ENCODE data around the gene NAGS. TPM values are rescaled to one million over a fixed set of nuclear protein-coding genes. Genes with fewer than 3 reads are reported as not detected.

The NAGS gene
- polyA plus RNA-seq, 1 donor (not counting 4 experiments of a cell fraction or from before 2014, with no cell fraction given) = 1.8 TPM

DNA sequence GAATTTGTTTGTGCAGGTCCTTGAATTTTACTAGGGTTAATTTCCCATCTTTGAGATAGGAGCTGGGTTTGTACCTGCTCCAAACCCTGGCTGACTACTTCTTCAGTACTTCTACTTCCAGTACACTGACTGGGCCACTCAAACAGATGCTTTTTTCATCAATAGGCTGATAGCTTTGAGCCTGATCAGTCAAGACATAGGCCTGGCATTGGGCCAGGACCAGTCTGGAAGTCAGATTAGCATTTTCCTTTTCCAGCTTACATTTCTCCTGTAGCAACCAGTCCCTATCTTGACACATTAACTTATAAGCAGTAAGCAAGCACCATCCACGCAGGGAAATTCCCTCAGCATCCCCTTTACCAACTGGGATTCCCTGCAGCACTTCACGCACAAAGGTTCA lies 17.8 kb downstream of the NAGS start:
- DNase-seq (ENCODE audit: low read depth, low spot score) (no peak), FAIRE-seq (no peak)
- TF ChIP-seq, protein P1, sequence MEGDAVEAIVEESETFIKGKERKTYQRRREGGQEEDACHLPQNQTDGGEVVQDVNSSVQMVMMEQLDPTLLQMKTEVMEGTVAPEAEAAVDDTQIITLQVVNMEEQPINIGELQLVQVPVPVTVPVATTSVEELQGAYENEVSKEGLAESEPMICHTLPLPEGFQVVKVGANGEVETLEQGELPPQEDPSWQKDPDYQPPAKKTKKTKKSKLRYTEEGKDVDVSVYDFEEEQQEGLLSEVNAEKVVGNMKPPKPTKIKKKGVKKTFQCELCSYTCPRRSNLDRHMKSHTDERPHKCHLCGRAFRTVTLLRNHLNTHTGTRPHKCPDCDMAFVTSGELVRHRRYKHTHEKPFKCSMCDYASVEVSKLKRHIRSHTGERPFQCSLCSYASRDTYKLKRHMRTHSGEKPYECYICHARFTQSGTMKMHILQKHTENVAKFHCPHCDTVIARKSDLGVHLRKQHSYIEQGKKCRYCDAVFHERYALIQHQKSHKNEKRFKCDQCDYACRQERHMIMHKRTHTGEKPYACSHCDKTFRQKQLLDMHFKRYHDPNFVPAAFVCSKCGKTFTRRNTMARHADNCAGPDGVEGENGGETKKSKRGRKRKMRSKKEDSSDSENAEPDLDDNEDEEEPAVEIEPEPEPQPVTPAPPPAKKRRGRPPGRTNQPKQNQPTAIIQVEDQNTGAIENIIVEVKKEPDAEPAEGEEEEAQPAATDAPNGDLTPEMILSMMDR (optimal IDR thresholded peaks at IDR 0.05 in 1 of 3, IDR thresholded peaks at IDR 0.05 in 1 of 3, conservative IDR thresholded peaks at IDR 0.05 in 1 of 3; ENCODE audit: extremely low read depth in 1 of 3, insufficient read depth in 2 of 3, low read length in 3 of 3) = no peak
- no peak for TF ChIP-seq EZH2 (IDR thresholded peaks at IDR 0.05; ENCODE audit: low read length)
- no peaks in the 10 kb centered on the region for H3K27me3 ChIP-seq (ENCODE audit: control insufficient read depth, extremely low read depth, insufficient read depth, low read length)
- H2AFZ ChIP-seq (ENCODE audit: control insufficient read depth, low read length) = no peak overlapping the region
- H3K9ac ChIP-seq (ENCODE audit: control insufficient read depth, extremely low read depth, insufficient read depth, low read length) = no peak overlapping the region
- H3K9me1 ChIP-seq (ENCODE audit: control insufficient read depth, extremely low read depth, insufficient read depth, low read length) = no peaks in the 10 kb centered on the region
- H3K4me2 ChIP-seq (ENCODE audit: control insufficient read depth, extremely low read depth, insufficient read depth, low read depth, low read length) = no peak overlapping the region
- H3K9me3 ChIP-seq (ENCODE audit: control insufficient read depth, low read depth, low read length) = no peaks in the 10 kb centered on the region
- H3K4me1 ChIP-seq (ENCODE audit: control insufficient read depth, extremely low read depth, insufficient read depth, low read length) = no peaks in the 10 kb centered on the region
- no peak overlapping the region for H3K27ac ChIP-seq (ENCODE audit: control insufficient read depth, insufficient read depth, low read length)
- no peak overlapping the region for H3K4me3 ChIP-seq (ENCODE audit: control insufficient read depth in 2 of 3, extremely low read depth in 1 of 3, insufficient read depth in 2 of 3, low read depth in 1 of 3, low read length in 3 of 3)
- dilution Hi-C loops (cut with MboI; ENCODE audit: extremely low pct_ligation_motif_present, low sequenced_read_pairs) = no loop called here
- peaks cover 11 to 13% of the 10 kb centered on the region in 2 experiments for H3K36me3 ChIP-seq (ENCODE audit: control insufficient read depth in 2 of 2, extremely low read depth in 1 of 2, insufficient read depth in 2 of 2, low read length in 2 of 2)
- H4K20me1 ChIP-seq (ENCODE audit: control insufficient read depth, extremely low read depth, insufficient read depth, low read length) = no peaks in the 10 kb centered on the region
- H3K79me2 ChIP-seq (ENCODE audit: control insufficient read depth, insufficient read depth, low read length) = no peaks in the 10 kb centered on the region

- Histone ChIP-seq H3K79me2 (ENCODE audit: control insufficient read depth, insufficient read depth, low read length) (no peaks in the 10 kb centered on the region), H4K20me1 (ENCODE audit: control insufficient read depth, extremely low read depth, insufficient read depth, low read length) (no peaks in the 10 kb centered on the region), H3K4me2 (ENCODE audit: control insufficient read depth, extremely low read depth, insufficient read depth, low read depth, low read length) (no peak overlapping the region), H3K27ac (ENCODE audit: control insufficient read depth, insufficient read depth, low read length) (no peak overlapping the region), H3K9me1 (ENCODE audit: control insufficient read depth, extremely low read depth, insufficient read depth, low read length) (no peaks in the 10 kb centered on the region), H3K9me3 (ENCODE audit: control insufficient read depth, low read depth, low read length) (no peaks in the 10 kb centered on the region), H3K9ac (ENCODE audit: control insufficient read depth, extremely low read depth, insufficient read depth, low read length) (no peak overlapping the region), H3K4me3 (ENCODE audit: control insufficient read depth in 2 of 3, extremely low read depth in 1 of 3, insufficient read depth in 2 of 3, low read depth in 1 of 3, low read length in 3 of 3) (no peak overlapping the region), H3K36me3 (ENCODE audit: control insufficient read depth in 2 of 2, extremely low read depth in 1 of 2, insufficient read depth in 2 of 2, low read length in 2 of 2) (peaks cover 13 to 17% of the 10 kb centered on the region in 2 experiments), H3K27me3 (ENCODE audit: control insufficient read depth, extremely low read depth, insufficient read depth, low read length) (no peaks in the 10 kb centered on the region), H3K4me1 (ENCODE audit: control insufficient read depth, extremely low read depth, insufficient read depth, low read length) (no peaks in the 10 kb centered on the region), H2AFZ (ENCODE audit: control insufficient read depth, low read length) (no peak overlapping the region)
- TF ChIP-seq EZH2 (IDR thresholded peaks at IDR 0.05; ENCODE audit: low read length) = no peak
- TF ChIP-seq, protein P1 (optimal IDR thresholded peaks at IDR 0.05 in 1 of 3, IDR thresholded peaks at IDR 0.05 in 1 of 3, conservative IDR thresholded peaks at IDR 0.05 in 1 of 3; ENCODE audit: extremely low read depth in 1 of 3, insufficient read depth in 2 of 3, low read length in 3 of 3) = no peak
- FAIRE-seq (no peak), DNase-seq (ENCODE audit: low read depth, low spot score) (no peak)
- dilution Hi-C loops (cut with MboI; ENCODE audit: extremely low pct_ligation_motif_present, low sequenced_read_pairs) = no loop called here
Observed at GRCh38 chr17:44023545-44024270, 19.3 kb downstream of the NAGS start.
